ENCODE measurements around the gene TBC1D19.

Gene TBC1D19

GRCh38 chr4:26741491-26741871 is 157.6 kb downstream of the TBC1D19 start:
- Histone ChIP-seq H3K36me3 (replicated peaks; ENCODE audit: low read depth, low read length) (peaks cover 4% of the 10 kb centered on the region), H3K4me2 (ENCODE audit: low read length) (no peak overlapping the region), H3K9me3 (ENCODE audit: insufficient read depth, low read length) (no peaks in the 10 kb centered on the region), H3K9ac (ENCODE audit: low read length) (no peak overlapping the region), H3K27me3 (ENCODE audit: low read depth, low read length) (no peaks in the 10 kb centered on the region), H4K20me1 (ENCODE audit: insufficient read depth, low read length) (no peaks in the 10 kb centered on the region), H3K4me3 (ENCODE audit: low read length) (no peak overlapping the region), H2AFZ (ENCODE audit: low read depth, low read length) (no peak overlapping the region), H3K27ac (ENCODE audit: low read length) (no peak overlapping the region), H3K79me2 (ENCODE audit: low read length) (no peaks in the 10 kb centered on the region), H3K4me1 (ENCODE audit: low read length) (peaks cover 4% of the 10 kb centered on the region)
- TF ChIP-seq EZH2phosphoT487 (IDR thresholded peaks at IDR 0.05; ENCODE audit: low read depth) (no peak), CTCF (IDR thresholded peaks at IDR 0.05; ENCODE audit: low read depth, low read length) (no peak)

GRCh38 chr4:26746802-26747213 is 162.9 kb downstream of the TBC1D19 start:
- TF ChIP-seq CTCF (IDR thresholded peaks at IDR 0.05; ENCODE audit: low read depth, low read length) (no peak), EZH2phosphoT487 (IDR thresholded peaks at IDR 0.05; ENCODE audit: low read depth) (no peak)
- H3K4me3 ChIP-seq (ENCODE audit: low read length), result peak overlapping the region; percentile 58
- no peaks in the 10 kb centered on the region for H3K79me2 ChIP-seq (ENCODE audit: low read length)
- no peaks in the 10 kb centered on the region for H3K9me3 ChIP-seq (ENCODE audit: insufficient read depth, low read length)
- H3K27ac ChIP-seq (ENCODE audit: low read length), result no peak overlapping the region
- H3K4me1 ChIP-seq (ENCODE audit: low read length), result peaks cover 38% of the 10 kb centered on the region
- no peaks in the 10 kb centered on the region for H3K27me3 ChIP-seq (ENCODE audit: low read depth, low read length)
- peak overlapping the region; percentile 62 for H3K4me2 ChIP-seq (ENCODE audit: low read length)
- peaks cover 4% of the 10 kb centered on the region for H3K36me3 ChIP-seq (replicated peaks; ENCODE audit: low read depth, low read length)
- H3K9ac ChIP-seq (ENCODE audit: low read length), result no peak overlapping the region
- H4K20me1 ChIP-seq (ENCODE audit: insufficient read depth, low read length), result no peaks in the 10 kb centered on the region
- no peak overlapping the region for H2AFZ ChIP-seq (ENCODE audit: low read depth, low read length)

GRCh38 chr4:26748811-26749210 is 164.9 kb downstream of the TBC1D19 start:
- TF ChIP-seq EZH2phosphoT487 (IDR thresholded peaks at IDR 0.05; ENCODE audit: low read depth) (no peak), CTCF (IDR thresholded peaks at IDR 0.05; ENCODE audit: low read depth, low read length) (no peak)
- Histone ChIP-seq H3K27me3 (ENCODE audit: low read depth, low read length) (no peaks in the 10 kb centered on the region), H3K9ac (ENCODE audit: low read length) (no peak overlapping the region), H3K4me3 (ENCODE audit: low read length) (no peak overlapping the region), H3K4me1 (ENCODE audit: low read length) (peaks cover 40% of the 10 kb centered on the region), H3K79me2 (ENCODE audit: low read length) (no peaks in the 10 kb centered on the region), H3K9me3 (ENCODE audit: insufficient read depth, low read length) (no peaks in the 10 kb centered on the region), H3K4me2 (ENCODE audit: low read length) (peak overlapping the region; percentile 17; the same call in 1 of the 2 replicates), H3K27ac (ENCODE audit: low read length) (no peak overlapping the region), H4K20me1 (ENCODE audit: insufficient read depth, low read length) (no peaks in the 10 kb centered on the region), H3K36me3 (replicated peaks; ENCODE audit: low read depth, low read length) (peaks cover 4% of the 10 kb centered on the region), H2AFZ (ENCODE audit: low read depth, low read length) (no peak overlapping the region)

GRCh38 chr4:26749867-26750266 is 166.0 kb downstream of the TBC1D19 start:
- H3K27ac ChIP-seq (ENCODE audit: low read length), result no peak overlapping the region
- no peak overlapping the region for H3K4me2 ChIP-seq (ENCODE audit: low read length)
- no peak overlapping the region for H3K9ac ChIP-seq (ENCODE audit: low read length)
- no peak overlapping the region for H3K4me3 ChIP-seq (ENCODE audit: low read length)
- H2AFZ ChIP-seq (ENCODE audit: low read depth, low read length), result no peak overlapping the region
- H3K9me3 ChIP-seq (ENCODE audit: insufficient read depth, low read length), result no peaks in the 10 kb centered on the region
- no peaks in the 10 kb centered on the region for H4K20me1 ChIP-seq (ENCODE audit: insufficient read depth, low read length)
- no peak for TF ChIP-seq EZH2phosphoT487 (IDR thresholded peaks at IDR 0.05; ENCODE audit: low read depth)
- TF ChIP-seq CTCF (IDR thresholded peaks at IDR 0.05; ENCODE audit: low read depth, low read length), result no peak
- no peaks in the 10 kb centered on the region for H3K79me2 ChIP-seq (ENCODE audit: low read length)
- no peaks in the 10 kb centered on the region for H3K27me3 ChIP-seq (ENCODE audit: low read depth, low read length)
- peaks cover 4% of the 10 kb centered on the region for H3K36me3 ChIP-seq (replicated peaks; ENCODE audit: low read depth, low read length)
- H3K4me1 ChIP-seq (ENCODE audit: low read length), result peaks cover 40% of the 10 kb centered on the region

Measured in OCI-LY3 (cell line).